HTERT RPE-1 (cell line): ENCODE results near the gene LDB2.

Source experiments
- in situ Hi-C: fragments of 300-500 bp; cut with MboI; formaldehyde crosslinking; loops from 4 replicates; pipeline ENCODE4 v1.14.3; 2020; ENCODE audit warnings: low sequenced_read_pairs

The LDB2 gene

GRCh38 chr4:16513876-16514275 is 384.6 kb downstream of the LDB2 start:
- in situ Hi-C loops, result no loop called here

GRCh38 chr4:16508968-16509367 is 389.5 kb downstream of the LDB2 start:
- in situ Hi-C loops, result no loop called here

- in situ Hi-C loops, result no loop called here
Measured at GRCh38 chr4:16505726-16506125, 392.7 kb downstream of the LDB2 start.

GRCh38 chr4:16505267-16505666 is 393.2 kb downstream of the LDB2 start:
- in situ Hi-C loops, result no loop called here

GRCh38 chr4:16503421-16504100 is 394.9 kb downstream of the LDB2 start:
- in situ Hi-C loops, result no loop called here

DNA sequence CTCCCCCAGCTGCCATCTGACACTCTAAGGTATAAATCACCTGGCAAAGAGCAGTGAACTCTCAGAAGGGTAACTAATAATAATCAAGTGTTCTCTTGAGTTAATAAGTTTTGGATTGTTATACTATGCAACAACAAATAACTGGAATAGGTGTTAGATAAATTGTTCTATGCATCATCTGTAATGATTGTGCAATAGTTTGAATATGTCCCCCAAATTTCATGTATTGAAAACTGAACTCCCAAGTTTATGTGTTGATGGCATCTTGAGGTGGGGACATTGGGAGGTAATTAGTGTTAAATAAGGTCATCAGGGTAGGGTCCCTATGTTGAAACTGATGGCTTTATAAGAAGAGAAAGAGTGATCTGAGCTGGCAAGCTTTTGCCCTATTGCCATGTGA is 399.5 kb downstream of the LDB2 start:
- in situ Hi-C loops, result no loop called here

DNA sequence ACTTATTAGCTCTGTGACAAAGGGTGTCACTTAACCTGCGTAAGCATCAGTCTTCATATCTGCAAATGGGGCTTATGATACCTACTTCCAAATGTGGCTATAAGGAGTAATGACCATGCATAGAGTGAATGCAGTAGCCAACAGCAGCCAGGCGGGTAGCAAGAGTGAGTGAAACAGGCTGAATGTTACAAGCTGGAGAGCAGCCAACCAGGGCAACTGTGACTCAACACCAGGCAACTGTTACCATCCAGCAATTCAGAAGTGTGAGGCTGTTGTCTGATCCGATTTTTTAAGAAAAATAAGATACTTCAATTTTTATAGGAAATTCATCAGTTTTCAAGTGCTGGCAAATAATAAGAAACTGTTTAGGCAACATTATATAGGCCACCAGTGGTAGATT is 401.9 kb downstream of the LDB2 start:
- in situ Hi-C loops, result no loop called here

GRCh38 chr4:16492872-16493271 is 405.6 kb downstream of the LDB2 start:
- in situ Hi-C loops, result no loop called here

- in situ Hi-C loops, result no loop called here
Measured at GRCh38 chr4:16489226-16489625, 409.2 kb downstream of the LDB2 start.

DNA sequence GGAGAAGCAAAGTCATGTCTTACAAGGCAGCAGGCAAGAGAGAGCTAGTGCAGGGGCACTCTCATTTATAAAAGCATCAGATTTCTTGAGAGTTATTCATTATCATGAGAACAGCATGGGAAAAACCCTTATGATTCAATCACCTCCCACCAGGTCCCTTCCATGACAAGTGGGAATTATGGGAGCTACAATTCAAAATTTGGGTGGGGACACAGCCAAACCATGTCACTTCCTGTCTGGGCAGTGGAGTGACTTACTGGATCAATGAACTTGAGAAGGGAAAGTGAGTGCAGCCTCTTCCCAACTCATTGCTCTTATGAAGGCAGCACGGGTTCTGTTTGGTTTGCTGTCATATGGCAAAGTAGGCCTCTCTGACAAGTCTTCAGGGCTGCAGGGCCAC is 410.4 kb downstream of the LDB2 start:
- in situ Hi-C loops, result no loop called here

DNA sequence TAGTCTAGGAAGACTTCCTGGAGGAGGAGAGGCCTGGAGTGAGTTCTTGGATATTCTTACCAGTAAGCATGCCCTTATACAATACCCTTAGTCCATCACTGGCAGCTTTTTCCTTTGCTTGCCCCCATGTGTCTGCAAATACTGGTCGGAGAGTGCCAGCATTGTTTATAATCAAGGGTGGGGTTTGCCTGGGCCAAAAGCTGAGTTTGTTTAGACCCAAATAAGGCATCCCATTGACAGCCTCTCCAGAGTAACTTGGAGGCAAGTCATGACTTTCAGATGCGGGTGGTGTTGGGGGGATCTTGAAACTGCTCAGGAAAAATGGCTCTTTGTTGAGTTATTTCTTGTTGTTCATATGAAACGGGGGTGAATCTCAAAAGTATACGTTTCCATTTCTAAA is 413.7 kb downstream of the LDB2 start:
- in situ Hi-C loops, result no loop called here

GRCh38 chr4:16483540-16483939 is 414.9 kb downstream of the LDB2 start:
- in situ Hi-C loops, result no loop called here

- in situ Hi-C loops, result no loop called here
Measured at GRCh38 chr4:16480011-16480410, 418.4 kb downstream of the LDB2 start.

DNA sequence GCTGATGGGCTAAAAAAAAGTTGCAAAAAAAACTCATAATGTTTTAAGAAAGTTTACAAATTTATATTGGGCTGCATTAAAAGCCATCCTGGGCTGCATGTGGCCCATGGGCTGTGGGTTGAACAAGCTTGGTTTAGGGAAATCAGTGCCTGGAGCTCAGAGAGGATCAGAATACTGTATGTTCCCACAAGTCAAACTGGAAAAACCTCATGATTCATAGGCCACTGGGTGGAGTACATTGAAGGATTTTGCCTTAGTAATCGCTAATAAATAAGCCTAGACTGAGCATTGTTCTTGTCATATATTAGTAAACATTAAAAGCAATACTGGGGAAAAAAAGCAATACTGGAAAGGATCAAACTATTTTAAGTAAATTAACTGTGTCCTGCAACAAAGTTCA is 425.9 kb downstream of the LDB2 start:
- in situ Hi-C loops, result no loop called here

DNA sequence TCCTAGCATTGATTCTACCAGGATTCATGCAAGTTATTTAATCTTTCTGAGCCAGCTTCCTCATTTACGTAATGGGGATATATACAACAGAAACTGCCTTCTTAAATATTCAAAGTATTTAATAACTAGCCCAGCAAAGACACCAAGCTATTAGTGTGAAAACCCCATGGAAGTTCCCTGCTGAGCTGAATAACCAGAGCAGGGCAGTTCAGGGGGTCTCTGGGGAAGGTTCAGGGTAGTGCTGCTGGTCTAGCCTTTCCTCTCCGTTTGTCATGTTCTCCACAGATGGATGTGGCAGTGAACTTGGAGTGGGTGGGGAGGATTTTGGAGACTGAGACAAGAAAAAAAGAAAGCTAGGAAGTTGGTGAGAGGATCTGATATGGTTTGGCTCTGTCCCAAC is 431.4 kb downstream of the LDB2 start:
- in situ Hi-C loops, result no loop called here

GRCh38 chr4:16466581-16466980 is 431.9 kb downstream of the LDB2 start:
- in situ Hi-C loops, result no loop called here

- in situ Hi-C loops, result no loop called here
Measured at GRCh38 chr4:16464651-16465050, 433.8 kb downstream of the LDB2 start.

DNA sequence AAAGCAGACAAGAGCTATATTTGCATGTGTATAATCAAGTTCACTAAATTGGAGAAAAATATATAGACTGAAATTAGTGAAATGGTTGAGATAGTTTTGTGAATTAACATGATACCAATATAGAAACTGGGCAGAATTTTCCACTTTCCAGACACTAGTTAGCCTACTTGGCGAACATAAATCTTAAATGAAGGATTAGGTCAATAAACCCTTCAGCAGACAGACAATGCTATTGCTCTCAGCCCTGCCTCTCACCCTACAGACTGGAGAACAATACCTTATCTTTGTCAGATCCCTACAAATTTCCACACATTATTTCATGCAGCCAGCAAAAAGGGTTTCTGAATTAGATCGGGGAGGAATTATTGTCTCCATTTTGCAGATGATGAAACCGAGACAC is 435.8 kb downstream of the LDB2 start:
- in situ Hi-C loops, result no loop called here

DNA sequence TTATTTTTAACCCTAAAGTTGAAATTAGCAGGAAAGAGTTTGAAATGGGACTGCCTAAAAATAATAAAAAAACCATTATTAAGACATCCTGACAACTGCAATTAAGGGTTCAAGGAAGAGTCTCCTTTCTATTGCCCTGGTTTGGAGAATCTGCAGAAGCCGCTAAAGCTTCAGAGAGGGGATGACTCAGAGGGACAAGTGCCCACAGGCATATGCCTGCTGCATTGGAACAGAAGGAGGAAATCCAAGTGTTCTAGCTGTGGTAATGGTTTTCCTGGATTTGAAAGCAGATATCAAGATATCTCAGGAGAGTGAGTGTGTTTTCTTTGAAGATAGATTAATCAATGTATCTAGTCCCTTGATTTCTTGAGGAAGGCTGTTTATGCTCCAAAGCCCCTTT is 437.1 kb downstream of the LDB2 start:
- in situ Hi-C loops, result no loop called here

DNA sequence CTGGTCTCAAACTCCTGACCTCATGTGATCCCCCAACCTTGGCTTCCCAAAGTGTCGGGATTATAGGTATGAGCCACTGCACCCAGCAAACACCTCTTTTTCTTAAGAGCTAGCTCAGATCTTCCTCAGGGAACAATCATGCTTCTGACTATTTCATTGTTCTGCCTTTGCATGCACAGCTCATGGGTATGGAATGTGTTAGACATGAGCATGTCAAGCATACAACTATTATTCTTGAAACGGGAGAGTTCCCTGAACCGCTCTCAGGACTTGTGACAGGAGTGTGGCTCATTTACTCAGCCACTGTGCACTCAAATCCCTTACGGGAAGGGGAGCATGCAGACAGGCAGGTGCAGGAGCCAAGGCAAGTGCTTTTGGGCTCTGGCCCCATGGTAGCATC is 440.5 kb downstream of the LDB2 start:
- in situ Hi-C loops, result no loop called here
